GM19043 (cell line): ENCODE measurements around the gene TBL1X.
"Not testable (repeated sequence)": the region's sequence is repeated elsewhere in the genome, so short reads cannot be mapped to it uniquely, and the experiment has no call there.

ENCODE experiments used
- ATAC-seq: cut with Tn5 transposase; IDR thresholded peaks from one replicate; pipeline ENCODE4 v1.9.1; 2021; ENCODE audit warnings: low read depth; ENCODE audit not compliant: unreplicated experiment

The TBL1X gene

GRCh38 chrX:9738151-9738550, 273.3 kb downstream of the TBL1X start:
- no peak for ATAC-seq

DNA sequence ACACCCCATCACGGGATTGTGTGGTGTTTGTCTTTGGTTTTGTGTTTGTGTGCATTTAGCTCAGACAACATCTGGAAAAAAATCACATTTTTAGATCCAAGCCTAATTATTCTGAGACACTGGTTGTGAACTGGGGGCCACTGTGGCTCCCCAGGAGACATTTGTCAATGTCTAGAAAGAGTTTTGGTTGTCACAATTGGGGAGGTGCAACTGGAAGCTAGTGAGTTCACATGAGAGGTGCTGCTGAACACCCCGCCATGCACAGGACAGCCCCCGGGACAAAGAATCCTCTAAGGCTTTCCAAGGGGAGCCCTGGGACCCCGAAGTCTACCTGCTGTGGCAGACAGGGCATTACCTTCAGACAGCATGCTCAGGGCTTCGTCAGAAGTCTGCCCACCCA, 274.3 kb downstream of the TBL1X start:
- ATAC-seq: no peak

DNA sequence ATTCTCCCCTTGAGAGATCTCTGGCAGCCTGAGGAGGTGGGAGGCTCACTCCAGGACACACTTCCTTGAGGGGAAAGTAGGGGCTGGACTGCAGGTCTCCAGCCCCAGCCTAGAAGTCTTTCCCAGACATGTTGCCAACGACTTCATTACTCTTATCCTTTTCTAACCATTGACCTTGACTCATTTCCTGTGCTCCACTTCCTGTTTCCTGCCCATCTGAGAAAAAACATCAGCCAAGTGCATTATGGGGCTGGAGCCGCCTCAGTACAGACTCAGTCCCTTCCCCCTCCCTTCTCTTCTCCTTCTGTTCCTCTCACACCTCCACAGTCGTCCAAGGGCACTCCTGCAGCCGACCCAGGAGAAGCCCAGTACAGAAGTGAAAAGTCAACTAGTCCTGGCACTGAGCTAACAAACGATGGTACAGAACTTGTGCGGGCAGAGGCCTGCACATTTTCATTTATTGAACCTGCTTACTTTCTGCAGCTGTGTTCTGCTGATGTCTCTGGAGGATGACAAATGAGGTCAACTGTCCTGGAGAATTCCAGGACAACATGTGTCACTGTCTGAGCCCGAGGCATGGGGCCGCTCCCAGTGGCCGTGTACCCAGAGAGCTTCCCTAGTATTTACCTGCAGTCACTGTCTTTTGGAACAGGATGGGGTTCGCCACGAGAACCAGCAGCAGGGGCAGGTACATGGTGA, 280.7 kb downstream of the TBL1X start:
- no peak for ATAC-seq

DNA sequence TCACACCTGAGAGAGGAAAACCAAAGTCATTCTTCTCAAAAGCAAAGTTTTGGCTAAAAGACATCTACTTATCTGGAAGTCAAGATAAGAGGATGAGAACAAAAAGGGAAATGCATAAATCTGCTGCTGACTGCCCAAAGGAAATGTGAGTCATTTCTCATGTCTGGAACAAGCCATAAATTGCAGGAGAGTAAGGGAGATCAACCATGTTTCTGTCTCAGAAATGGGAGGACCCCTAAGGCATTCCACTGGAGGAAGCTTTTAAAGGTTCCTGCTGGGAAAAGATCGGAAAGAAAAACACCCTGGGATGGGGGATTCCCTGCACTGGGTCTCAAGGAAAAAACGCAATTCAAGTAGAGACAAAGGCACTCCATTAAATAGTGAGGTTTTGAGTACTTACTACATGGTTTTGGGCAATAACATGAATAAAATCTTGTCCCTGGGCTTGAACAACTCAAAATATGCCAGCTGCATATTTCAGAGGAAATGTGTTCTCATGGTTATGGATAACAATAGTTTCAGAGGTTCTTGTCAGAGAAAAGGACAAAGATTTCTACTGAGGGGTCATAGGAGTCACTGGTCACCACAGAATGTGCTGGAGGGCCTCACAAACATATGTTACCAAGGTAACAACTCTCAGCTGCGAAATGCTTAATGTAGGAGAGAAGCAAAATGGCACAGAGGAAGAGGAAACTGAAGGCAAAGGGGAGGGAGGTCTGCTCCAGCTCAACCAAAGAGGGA, 281.5 kb downstream of the TBL1X start:
- ATAC-seq: no peak

DNA sequence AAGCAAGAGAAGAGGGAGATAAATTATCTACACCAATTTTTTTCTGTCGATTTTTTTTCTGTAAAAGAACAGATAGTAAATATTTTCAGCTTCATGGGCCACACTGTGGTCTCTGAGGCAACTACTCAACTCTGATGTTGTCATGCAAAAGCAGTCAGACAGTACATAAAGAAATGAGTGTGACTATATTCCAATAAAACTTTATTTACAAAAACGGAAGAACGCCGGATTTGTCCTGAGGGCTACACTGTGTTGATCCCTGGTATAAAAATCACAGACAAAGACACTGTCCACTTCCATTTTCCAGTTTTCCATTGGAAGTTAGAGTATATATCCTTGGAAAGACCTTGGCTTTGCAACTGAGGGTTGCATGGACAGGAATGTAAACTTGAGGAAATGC, 282.8 kb downstream of the TBL1X start:
- ATAC-seq: no peak

GRCh38 chrX:9749146-9749692, 284.4 kb downstream of the TBL1X start:
- ATAC-seq: no peak

DNA sequence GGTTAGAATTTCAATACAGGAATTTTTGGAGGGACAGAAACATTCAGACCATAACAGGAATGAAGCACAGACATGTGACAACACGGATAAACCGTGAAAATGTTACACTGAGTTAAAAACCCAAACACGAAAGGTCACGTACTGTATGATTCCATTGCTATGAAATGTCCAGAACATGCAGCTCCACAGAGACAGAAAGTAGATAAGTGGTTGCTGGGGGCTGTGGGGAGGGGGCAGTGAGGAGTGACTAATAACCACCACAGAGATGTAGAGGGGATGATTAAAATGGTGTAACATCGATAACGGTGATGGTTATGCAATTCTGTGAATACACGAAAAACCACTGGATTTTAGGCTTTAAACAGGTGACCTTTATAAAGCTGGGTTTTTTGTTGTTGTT, 292.5 kb downstream of the TBL1X start:
- ATAC-seq: no peak

DNA sequence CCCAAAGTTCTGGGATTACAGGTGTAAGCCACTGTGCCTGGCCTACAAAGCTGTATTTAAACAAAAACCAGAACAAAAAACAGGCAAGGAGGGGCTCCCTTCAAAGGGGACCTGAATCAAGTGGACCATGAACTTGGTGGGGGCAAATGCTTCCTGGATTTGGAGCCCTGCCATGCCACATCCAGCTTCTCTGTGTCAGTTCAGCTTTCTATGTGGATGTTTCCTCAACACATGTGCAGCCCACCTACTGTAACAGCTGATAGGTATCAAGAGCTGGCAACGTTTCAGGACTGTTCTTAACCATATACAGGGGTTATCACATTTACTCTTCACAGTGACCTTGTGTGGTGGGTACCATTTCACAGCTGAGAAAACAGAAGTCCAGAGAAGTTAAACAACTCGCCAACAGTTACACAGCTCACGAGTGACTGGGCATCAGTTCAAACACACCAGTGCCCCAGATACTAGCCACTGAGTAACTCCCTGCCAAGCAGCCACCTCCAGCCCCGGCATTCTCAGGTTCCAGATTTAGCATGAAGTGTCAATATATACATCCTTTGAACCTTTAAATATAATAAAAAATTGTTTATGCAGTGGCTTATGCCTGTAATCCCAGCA, 293.3 kb downstream of the TBL1X start:
- no peak for ATAC-seq

GRCh38 chrX:9759337-9759736, 294.5 kb downstream of the TBL1X start:
- ATAC-seq: no peak

GRCh38 chrX:9765072-9765736, 300.3 kb downstream of the TBL1X start:
- ATAC-seq: no peak

- no peak for ATAC-seq
These were observed 300.9 kb downstream of the TBL1X start, which contains the start of gene GPR143 for GRCh38 chrX:9765737-9766097. GPR143 (minus strand) TSS chrX:9765847; CDS start chrX:9765817, 30 bp downstream.

DNA sequence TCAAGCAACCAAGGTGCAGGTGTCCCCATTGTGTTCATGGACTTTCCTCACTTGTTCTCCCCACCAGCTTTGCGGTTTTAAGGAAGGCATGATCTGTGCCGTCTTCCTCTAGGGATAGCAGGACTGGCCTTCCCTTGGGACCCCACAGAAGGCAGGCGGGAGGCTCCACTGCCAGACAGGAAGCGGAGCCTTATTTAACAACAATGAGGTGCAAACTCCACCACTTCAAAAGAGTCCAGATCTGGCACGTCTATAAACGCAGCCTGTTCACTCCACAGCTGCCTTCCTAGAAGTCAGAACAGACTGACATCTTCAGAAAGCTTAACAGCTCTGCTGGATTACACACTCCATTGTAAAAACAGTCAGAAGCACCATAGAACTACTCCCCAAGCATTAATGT, 302.5 kb downstream of the TBL1X start:
- no peak for ATAC-seq

- not testable (repeated sequence) for ATAC-seq
These were observed 303.5 kb downstream of the TBL1X start for GRCh38 chrX:9768321-9768839.

DNA sequence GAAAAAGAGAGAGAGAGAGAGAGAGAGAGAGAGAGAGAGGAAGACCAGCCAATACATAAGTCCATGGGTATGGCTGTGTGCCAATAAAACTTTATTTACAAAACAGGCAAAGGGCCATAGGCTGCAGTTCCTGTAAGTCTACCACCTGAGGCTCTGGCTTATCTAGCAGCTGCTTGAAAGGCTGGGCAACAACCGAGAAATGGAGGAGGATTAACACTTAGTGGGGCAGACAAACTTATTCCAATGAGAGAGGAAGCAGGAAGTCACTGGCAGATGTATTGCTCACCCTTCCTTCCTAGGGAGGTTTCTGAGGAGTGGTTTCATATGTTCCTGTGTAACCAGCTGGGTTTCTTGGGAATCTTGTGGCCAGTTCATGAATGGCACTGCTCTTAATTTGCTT, 305.5 kb downstream of the TBL1X start:
- ATAC-seq: no peak

- no peak for ATAC-seq
These were observed 308.1 kb downstream of the TBL1X start for GRCh38 chrX:9772943-9773342.

- no peak for ATAC-seq
These were observed 311.1 kb downstream of the TBL1X start for GRCh38 chrX:9775930-9776329.

- no peak for ATAC-seq
These were observed 317.1 kb downstream of the TBL1X start for GRCh38 chrX:9781941-9782340.

DNA sequence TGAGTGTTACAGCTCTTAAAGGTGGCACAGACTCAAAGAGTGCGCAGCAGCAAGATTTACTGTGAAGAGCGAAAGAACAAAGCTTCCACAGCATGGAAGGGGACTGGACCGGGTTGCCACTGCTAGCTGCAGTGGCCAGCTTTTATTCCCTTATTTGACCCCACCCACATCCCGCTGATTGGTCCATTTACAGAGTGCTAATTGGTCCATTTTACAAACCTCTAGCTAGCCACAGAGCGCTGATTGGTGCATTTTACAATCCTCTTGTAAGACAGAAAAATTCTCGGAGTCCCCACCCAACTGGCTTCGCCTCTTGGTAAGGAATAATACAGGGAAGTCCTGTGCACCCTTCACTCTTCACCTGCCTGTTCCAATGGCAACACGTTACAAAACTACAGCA, 319.5 kb downstream of the TBL1X start:
- no peak for ATAC-seq

DNA sequence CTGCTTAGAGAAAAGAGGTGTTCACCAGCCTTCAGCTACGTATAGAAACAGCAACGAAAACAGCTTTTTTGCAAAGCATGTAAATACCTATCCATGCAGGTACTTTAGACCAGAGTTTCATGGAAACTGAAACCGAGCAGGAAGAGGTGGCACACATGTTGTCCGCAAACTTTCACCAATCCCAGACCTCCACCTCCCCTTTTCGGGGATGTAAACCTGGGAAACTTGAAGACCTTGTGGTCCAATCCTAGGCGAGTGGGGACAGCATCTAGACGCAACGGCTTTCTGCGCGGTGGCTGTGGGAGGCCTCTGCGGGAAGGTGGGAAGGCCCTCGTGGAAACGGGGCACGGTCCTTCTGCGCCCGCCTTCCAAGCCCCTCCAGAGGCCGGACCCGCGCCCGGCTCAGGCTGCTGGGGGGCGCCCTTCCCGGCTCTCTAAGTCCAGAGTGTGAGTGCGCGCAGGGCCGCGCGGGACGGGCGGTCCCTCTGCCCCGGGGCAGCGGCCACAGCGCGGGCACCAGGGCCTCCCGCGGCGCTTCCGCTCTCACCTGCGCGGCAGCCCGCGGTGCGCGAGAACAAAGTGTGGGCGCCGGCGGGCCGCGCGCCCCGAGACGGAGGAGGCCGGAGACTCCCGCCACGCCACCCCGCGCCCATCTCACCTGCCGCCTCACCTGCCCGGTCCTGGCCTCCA, 320.5 kb downstream of the TBL1X start:
- no peak for ATAC-seq
